Pancreas (tissue), 10 donors: Measurements from ENCODE around the gene CPAMD8. TPM values are rescaled to one million over a fixed set of nuclear protein-coding genes. Genes with fewer than 3 reads are reported as not detected.

Experiments used
- ATAC-seq, 4 donors: fragments of 200-7000 bp; cut with Tn5 transposase; one replicate each; pipeline versions ENCODE4 v1.8.0 to v1.9.1; 2020; ENCODE audit warnings: mild to moderate bottlenecking in 4 of 4, moderate library complexity in 4 of 4
- DNase-seq, 6 donors: peaks; one replicate each; pipeline ENCODE4 v3.0.0-alpha.2; 2020
- FAIRE-seq: peaks from 2 replicates; lab custom pipeline; 2012; peaks lifted over from hg19 to GRCh38; lab: Jason Lieb, UNC
- H3K27ac ChIP-seq, 4 donors: fragments of 200-600 bp; sonication (generic); 1 replicate in 3 of 4; 2 replicates in 1 of 4; pipeline versions ENCODE4 v1.5.0 to v1.8.0; 2020
- H3K27me3 ChIP-seq, 4 donors: fragments of 200-600 bp; one replicate each; pipeline ENCODE4 v1.8.0; 2021
- H3K36me3 ChIP-seq, 3 donors: fragments of 200-600 bp; sonication (generic) in 1 of 3; one replicate each; pipeline versions ENCODE4 v1.5.0 to v1.8.0; 2020 to 2021
- H3K4me1 ChIP-seq, 3 donors: fragments of 200-600 bp; one replicate each; pipeline ENCODE4 v1.8.0; 2021
- H3K4me3 ChIP-seq, 4 donors: fragments of 200-600 bp; sonication (generic) in 2 of 4; one replicate each; pipeline versions ENCODE4 v1.5.0 to v1.8.0; 2020 to 2021
- H3K9me3 ChIP-seq, 4 donors: fragments of 200-600 bp; one replicate each; pipeline ENCODE4 v1.8.0; 2021
- WGBS, 2 donors: extraction: QIAGEN DNeasy Blood & Tissue Kit; methylation state at CpG; one replicate each; pipeline ENCODE4 v1.1.7; 2013; 5-methylcytosine and 5-hydroxymethylcytosine counted together
- intact Hi-C, 3 donors: fragments of 100-400 bp; cut with DNase I; formaldehyde crosslinking; loops; one replicate each; pipeline versions ENCODE4 v1.11.1 to v1.14.2; 2022
- polyA plus RNA-seq, 2 donors: library from polyadenylated mRNA; stranded (reverse); fragments of 200-250 nt; gene quantifications; one replicate each; pipeline ENCODE4 v1.2.3, GENCODE V29; 2013
- total RNA-seq, 6 donors: library from RNA; stranded (reverse); fragmentation: NEBNext Ultra II Directional in 4 of 6; extraction: Animal tissue kit (Norgen Biotek cat#: 25700) in 4 of 6; gene quantifications; one replicate each; pipeline versions ENCODE4 v1.2.1 to v1.2.4, GENCODE V29; 2021 to 2023
- TF ChIP-seq, protein P1 (sequence below), 4 donors: fragments of 200-600 bp; sonication (generic) in 3 of 4; IDR thresholded peaks; one replicate each; pipeline versions ENCODE4 v1.5.0 to v1.8.0; 2021; ENCODE audit warnings: antibody characterized with exemption in 4 of 4
- donor health status: healthy with polysubstance abuse.
- donor health status: DM: no; HTN: no; CAD: no; lungs with moderate emphysema.
- donor health status: DM: no; HTN: no; CAD: no.
- donor health status: control.
- donor health status: control.
- donor health status: Bipolar disorder and iron deficiency.
- donor health status: DM: yes; HTN: yes; CAD: no.
- donor health status: DM: no; HTN: no; CAD: no.
- donor health status: DM: no; HTN: no; CAD: no.
- donor health status: DM: yes; HTN: yes; CAD: no.

The CPAMD8 gene
- total and polyA plus RNA-seq, 8 donors = 0.60 to 5.2 (median 1.2) TPM

DNA sequence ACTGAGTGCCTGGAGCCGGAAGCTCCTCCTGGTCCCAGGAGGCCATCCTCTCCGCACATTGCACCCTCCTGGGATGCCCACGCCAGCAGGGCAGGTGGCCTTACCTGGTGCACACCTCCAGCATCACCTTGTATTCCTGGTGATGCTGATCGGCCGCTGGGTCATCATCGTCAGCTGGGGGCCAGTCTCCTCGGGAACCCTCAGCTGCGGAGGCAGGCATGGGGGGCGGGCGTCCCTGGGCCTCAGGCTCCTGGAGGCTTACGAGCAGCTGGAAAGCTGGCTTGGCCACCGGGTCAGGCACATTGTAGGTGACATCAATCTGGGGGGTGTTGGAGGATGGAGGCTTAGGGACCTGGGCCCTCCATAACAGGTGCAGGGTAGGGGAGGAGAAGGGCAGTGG is 124.1 kb downstream of the CPAMD8 start:
- ATAC-seq (no peak), DNase-seq (no peak), FAIRE-seq (no peak)
- no peaks in the 10 kb centered on the region for H3K27me3 ChIP-seq
- H3K36me3 ChIP-seq = no peaks in the 10 kb centered on the region
- TF ChIP-seq, protein P1, sequence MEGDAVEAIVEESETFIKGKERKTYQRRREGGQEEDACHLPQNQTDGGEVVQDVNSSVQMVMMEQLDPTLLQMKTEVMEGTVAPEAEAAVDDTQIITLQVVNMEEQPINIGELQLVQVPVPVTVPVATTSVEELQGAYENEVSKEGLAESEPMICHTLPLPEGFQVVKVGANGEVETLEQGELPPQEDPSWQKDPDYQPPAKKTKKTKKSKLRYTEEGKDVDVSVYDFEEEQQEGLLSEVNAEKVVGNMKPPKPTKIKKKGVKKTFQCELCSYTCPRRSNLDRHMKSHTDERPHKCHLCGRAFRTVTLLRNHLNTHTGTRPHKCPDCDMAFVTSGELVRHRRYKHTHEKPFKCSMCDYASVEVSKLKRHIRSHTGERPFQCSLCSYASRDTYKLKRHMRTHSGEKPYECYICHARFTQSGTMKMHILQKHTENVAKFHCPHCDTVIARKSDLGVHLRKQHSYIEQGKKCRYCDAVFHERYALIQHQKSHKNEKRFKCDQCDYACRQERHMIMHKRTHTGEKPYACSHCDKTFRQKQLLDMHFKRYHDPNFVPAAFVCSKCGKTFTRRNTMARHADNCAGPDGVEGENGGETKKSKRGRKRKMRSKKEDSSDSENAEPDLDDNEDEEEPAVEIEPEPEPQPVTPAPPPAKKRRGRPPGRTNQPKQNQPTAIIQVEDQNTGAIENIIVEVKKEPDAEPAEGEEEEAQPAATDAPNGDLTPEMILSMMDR (IDR thresholded peaks at IDR 0.05) = no peak
- no peaks in the 10 kb centered on the region for H3K9me3 ChIP-seq
- H3K4me1 ChIP-seq = no peaks in the 10 kb centered on the region
- no peak overlapping the region for H3K27ac ChIP-seq
- H3K4me3 ChIP-seq = no peak overlapping the region
- intact Hi-C loops = no loop called here
- 78 to 81% methylated on average over 12 of the region's 12 CpGs for WGBS, 2 donors

DNA sequence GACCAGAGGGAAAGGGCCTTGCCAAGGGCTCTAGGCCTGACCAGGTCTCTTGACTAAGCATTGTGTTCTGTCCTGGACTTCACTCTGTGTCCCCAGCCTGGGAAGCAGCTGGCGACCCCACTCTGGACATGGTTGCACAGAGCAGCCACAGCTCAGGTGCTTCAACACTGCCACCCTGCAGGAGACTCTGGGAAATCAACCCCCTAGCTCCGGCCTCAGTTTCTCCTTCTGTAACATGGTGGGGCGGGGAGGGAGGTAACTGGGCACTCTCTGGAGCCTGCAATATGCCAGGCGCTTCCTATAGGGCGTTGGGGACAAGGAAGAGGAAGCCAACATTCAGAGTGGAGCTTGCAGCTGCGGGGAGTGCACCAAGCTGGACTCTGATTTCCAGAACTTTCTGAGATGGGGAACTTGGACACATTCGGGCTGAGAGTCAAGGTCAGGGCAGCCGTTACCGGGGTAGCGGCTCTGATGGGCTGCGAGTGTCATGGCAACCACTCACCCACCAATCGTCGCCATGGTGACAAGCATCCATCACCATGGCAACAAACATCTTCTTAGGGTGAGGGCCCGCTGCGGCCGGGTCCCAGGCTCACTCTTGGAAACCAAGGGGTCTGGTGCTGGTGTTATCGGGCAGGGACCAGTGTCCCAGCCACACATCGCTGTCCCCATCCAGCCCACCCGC is 125.0 kb downstream of the CPAMD8 start:
- no peak overlapping the region for H3K27ac ChIP-seq
- intact Hi-C loops = no loop called here
- TF ChIP-seq, protein P1 (IDR thresholded peaks at IDR 0.05) = no peak
- ATAC-seq (no peak), FAIRE-seq (no peak), DNase-seq (no peak)
- no peak overlapping the region for H3K4me3 ChIP-seq
- no peaks in the 10 kb centered on the region for H3K4me1 ChIP-seq
- no peaks in the 10 kb centered on the region for H3K9me3 ChIP-seq
- 69 to 78% methylated on average over 19 of the region's 19 CpGs for WGBS, 2 donors
- no peaks in the 10 kb centered on the region for H3K36me3 ChIP-seq
- H3K27me3 ChIP-seq = no peaks in the 10 kb centered on the region

- TF ChIP-seq, protein P1 (IDR thresholded peaks at IDR 0.05) = no peak
- Histone ChIP-seq H3K27me3 (no peaks in the 10 kb centered on the region), H3K27ac (no peak overlapping the region), H3K4me1 (no peaks in the 10 kb centered on the region), H3K36me3 (no peaks in the 10 kb centered on the region), H3K9me3 (no peaks in the 10 kb centered on the region), H3K4me3 (no peak overlapping the region)
- no peak for FAIRE-seq
- no peak for ATAC-seq
- 29 to 36% methylated on average over 7 of the region's 7 CpGs for WGBS, 2 donors
- DNase-seq = no peak
- intact Hi-C loops = no loop called here
These were observed 127.0 kb downstream of the CPAMD8 start for GRCh38 chr19:16899566-16900075.

GRCh38 chr19:16898361-16899015 is 128.1 kb downstream of the CPAMD8 start:
- WGBS, 2 donors = 88 to 91% methylated on average over 12 of the region's 12 CpGs
- no peak for FAIRE-seq
- no peaks in the 10 kb centered on the region for H3K4me1 ChIP-seq
- TF ChIP-seq, protein P1 (IDR thresholded peaks at IDR 0.05) = no peak
- no peaks in the 10 kb centered on the region for H3K36me3 ChIP-seq
- no peaks in the 10 kb centered on the region for H3K27me3 ChIP-seq
- H3K4me3 ChIP-seq = no peak overlapping the region
- intact Hi-C loops = no loop called here
- DNase-seq = no peak
- H3K27ac ChIP-seq = no peak overlapping the region
- ATAC-seq = no peak
- H3K9me3 ChIP-seq = no peaks in the 10 kb centered on the region

- WGBS, 2 donors = 11 to 12% methylated on average over 28 to 30 of the region's 30 CpGs
- FAIRE-seq (no peak), DNase-seq (no peak), ATAC-seq (peak in 3 of 4 donors; percentile 6 to 24 (median 18))
- Histone ChIP-seq H3K4me3 (peak overlapping the region; percentile 29 to 59 (median 42)), H3K27ac (peak overlapping the region in 2 of 4 donors; percentile 33 to 48), H3K9me3 (no peaks in the 10 kb centered on the region), H3K27me3 (no peaks in the 10 kb centered on the region), H3K4me1 (no peaks in the 10 kb centered on the region), H3K36me3 (no peaks in the 10 kb centered on the region)
- TF ChIP-seq, protein P1 (IDR thresholded peaks at IDR 0.05) = no peak
- intact Hi-C loops = no loop called here
These were observed 128.8 kb downstream of the CPAMD8 start for GRCh38 chr19:16897856-16898161.
